ENCODE measurements around the gene CIART.
"Not testable (repeated sequence)": the region's sequence is repeated elsewhere in the genome, so short reads cannot be mapped to it uniquely, and the experiment has no call there.

CIART gene

DNA sequence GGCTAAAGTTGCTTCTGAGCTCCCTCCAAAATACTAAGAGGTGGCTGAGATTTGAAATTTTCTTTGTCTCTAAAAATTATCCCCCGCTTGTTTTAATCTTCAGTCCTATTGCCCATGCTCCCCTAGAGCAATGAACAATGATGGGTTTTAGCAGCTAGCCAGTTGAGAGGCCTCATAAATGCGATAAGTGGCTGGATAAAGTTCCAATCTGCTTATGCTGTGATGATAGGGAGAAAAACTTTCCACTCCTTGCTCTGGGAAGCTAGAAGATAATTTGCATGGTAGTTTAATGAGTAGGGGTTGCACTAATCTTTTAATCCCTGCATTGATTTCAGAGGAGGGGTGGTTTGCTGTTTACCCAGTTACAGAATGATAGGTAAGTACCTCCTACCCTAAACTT, 29.4 kb downstream of the CIART start:
- no peak for DNase-seq

DNA sequence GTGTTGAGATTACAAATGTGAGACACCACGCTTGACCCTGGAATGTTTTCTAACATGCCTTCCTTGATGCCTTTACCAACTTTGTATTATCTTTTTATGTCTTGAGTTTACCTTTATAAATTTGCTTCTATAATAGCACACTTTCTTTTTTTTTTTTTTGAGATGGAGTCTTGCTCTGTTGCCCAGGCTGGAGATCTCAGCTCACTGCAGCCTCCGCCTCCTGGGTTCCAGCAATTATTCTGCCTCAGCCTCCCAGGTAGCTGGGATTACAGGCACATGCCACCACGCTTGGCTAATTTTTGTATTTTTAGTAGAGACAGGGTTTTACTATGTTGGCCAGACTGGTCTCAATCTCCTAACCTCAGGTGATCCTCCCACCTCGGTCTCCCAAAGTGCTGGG, 32.3 kb downstream of the CIART start:
- DNase-seq: not testable (repeated sequence)

DNA sequence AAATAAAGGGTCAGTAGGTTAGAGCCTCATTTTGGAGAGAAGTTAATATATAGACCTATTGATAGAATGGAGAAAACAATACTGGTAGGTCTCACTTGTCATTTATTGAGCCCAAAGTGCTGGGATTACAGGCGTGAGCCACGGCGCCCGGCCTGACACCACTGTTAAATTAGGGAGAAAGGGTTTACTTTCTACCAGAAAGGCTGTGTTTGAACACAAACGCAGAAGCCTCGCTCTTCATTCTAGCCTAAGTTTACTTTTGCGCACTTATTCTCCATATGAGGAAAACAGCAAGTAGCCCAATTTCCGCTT, 38.3 kb downstream of the CIART start:
- no peak for DNase-seq

DNA sequence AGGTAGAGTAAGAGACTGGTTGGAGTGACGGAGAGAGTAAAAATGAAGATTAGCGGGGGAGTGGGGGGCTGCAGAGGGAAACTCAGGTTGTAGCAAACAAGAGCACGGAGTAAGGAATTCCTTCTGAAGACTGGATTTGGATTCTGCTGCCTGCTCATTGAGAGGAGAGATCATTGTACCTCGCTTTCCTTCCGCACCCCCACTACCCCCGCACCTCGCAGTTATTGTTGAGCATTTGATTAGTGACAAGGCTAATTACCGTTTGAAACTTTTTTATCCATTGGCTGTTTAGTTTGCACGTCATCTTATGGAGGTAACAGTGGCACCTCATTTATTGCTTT, 39.4 kb downstream of the CIART start:
- no peak for DNase-seq

DNA sequence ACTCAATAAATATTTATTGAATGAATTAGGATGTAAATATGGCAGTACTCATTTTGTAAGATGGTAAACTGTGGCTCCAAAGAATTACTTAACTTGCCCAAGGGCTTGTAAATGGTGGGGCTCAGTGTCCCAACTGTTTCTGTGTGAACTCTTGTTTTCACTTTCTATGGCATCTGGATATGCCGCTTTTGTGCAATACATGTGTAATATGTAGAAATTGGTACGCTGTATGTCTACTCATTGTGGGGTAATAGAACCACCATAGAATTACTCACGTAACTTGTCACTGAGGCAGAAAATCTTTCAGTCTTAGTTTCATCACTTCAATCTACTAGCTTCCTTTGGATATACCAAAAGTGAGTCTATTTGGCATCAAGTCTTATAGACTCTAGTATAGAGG, 40.0 kb downstream of the CIART start:
- no peak for DNase-seq

DNA sequence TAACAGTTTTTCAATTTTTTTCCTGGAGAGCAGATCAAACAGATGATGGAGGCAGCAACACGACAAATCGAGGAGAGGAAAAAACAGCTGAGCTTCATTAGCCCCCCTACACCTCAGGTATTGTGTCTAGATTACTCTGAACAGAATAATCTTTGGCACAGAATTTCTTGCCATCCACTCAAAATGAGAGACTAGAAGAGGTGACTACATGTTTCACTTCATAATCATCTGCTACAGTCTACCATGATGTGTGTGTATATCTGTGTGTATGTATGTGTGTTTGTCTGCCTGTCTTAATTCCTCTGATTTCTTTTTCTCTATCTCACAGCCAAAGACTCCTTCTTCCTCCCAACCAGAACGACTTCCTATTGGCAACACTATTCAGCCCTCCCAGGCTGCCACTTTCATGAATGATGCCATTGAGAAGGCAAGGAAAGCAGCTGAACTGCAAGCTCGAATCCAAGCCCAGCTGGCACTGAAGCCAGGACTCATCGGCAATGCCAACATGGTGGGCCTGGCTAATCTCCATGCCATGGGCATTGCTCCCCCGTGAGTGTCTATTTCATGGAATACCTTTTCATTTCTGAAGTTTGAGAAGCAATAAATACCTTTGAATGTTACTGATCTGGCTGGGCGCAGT, 50.4 kb downstream of the CIART start:
- DNase-seq: no peak

Measured in CD4-positive, alpha-beta T cell treated with Interleukin-4 for 4 hours (primary cell).